ENCODE measurements around the gene SETD7.

The SETD7 gene

GRCh38 chr4:139528377-139529005, 27.5 kb downstream of the SETD7 start:
- DNase-seq (ENCODE audit: low read depth): peak; percentile 61
- no peak overlapping the region for H3K4me3 ChIP-seq (ENCODE audit: low read length)
- TF ChIP-seq CTCF (IDR thresholded peaks at IDR 0.05; ENCODE audit: insufficient read depth, low read depth, low read length, missing control alignments): no peak

GRCh38 chr4:139526928-139527327, 29.1 kb downstream of the SETD7 start:
- no peak overlapping the region for H3K4me3 ChIP-seq (ENCODE audit: low read length)
- DNase-seq (ENCODE audit: low read depth): peak; percentile 41
- no peak for TF ChIP-seq CTCF (IDR thresholded peaks at IDR 0.05; ENCODE audit: insufficient read depth, low read depth, low read length, missing control alignments)

GRCh38 chr4:139525414-139525813, 30.6 kb downstream of the SETD7 start:
- TF ChIP-seq CTCF (IDR thresholded peaks at IDR 0.05; ENCODE audit: insufficient read depth, low read depth, low read length, missing control alignments): no peak
- no peak overlapping the region for H3K4me3 ChIP-seq (ENCODE audit: low read length)
- no peak for DNase-seq (ENCODE audit: low read depth)

GRCh38 chr4:139524062-139524631, 31.9 kb downstream of the SETD7 start:
- no peak for TF ChIP-seq CTCF (IDR thresholded peaks at IDR 0.05; ENCODE audit: insufficient read depth, low read depth, low read length, missing control alignments)
- no peak for DNase-seq (ENCODE audit: low read depth)
- no peak overlapping the region for H3K4me3 ChIP-seq (ENCODE audit: low read length)

- DNase-seq (ENCODE audit: low read depth): no peak
- no peak overlapping the region for H3K4me3 ChIP-seq (ENCODE audit: low read length)
- TF ChIP-seq CTCF (IDR thresholded peaks at IDR 0.05; ENCODE audit: insufficient read depth, low read depth, low read length, missing control alignments): no peak
Measured at GRCh38 chr4:139523076-139523475, 32.9 kb downstream of the SETD7 start.

- DNase-seq (ENCODE audit: low read depth): no peak
- no peak for TF ChIP-seq CTCF (IDR thresholded peaks at IDR 0.05; ENCODE audit: insufficient read depth, low read depth, low read length, missing control alignments)
- no peak overlapping the region for H3K4me3 ChIP-seq (ENCODE audit: low read length)
Measured at GRCh38 chr4:139522457-139522856, 33.6 kb downstream of the SETD7 start.

All from epithelial cell of esophagus (primary cell).